Raji (cell line): ENCODE data around the gene SPATA22.

Source experiments
- POLR2A ChIP-seq: IDR thresholded peaks from 2 replicates; pipeline ENCODE4 v1.6.1; 2011; ENCODE audit warnings: low read depth, low read length, control low read depth; ENCODE audit not compliant: insufficient read depth

The SPATA22 gene

DNA sequence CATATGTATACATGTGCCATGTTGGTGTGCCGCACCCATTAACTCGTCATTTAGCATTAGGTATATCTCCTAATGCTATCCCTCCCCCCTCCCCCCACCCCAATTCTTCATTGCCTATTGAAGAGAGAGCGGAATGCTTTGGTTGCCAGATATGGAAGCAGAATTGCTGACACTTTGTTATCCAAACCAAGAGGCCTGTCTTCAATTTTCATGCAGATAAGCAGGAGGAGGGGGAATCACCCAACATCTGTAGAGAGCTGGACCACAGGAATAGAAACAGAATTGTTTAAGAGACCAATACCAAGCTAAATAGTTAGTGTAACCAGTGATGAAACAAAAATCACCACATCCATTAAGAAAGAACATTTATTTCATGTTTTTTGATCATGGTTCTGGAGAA lies 11.2 kb upstream of the SPATA22 start:
- no peak for TF ChIP-seq POLR2A

DNA sequence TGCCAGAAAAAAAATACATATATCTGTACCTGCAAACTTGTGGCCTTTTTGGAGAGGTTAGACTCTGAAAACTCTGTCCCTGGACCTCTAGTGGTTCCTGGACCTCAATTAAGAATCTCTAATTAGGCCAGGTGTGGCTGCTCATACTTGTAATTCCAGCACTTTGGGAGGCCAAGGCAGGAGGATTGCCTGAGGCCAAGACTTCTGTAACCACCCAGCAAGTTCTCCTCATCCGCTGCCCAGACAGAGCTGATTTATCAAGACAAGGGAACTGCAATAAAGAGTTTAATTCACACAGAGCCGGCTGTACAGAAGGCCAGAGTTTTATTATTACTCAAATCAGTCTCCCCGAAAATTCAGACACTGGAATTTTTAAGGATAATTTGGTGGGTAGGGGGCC lies 8.4 kb upstream of the SPATA22 start:
- TF ChIP-seq POLR2A: no peak

DNA sequence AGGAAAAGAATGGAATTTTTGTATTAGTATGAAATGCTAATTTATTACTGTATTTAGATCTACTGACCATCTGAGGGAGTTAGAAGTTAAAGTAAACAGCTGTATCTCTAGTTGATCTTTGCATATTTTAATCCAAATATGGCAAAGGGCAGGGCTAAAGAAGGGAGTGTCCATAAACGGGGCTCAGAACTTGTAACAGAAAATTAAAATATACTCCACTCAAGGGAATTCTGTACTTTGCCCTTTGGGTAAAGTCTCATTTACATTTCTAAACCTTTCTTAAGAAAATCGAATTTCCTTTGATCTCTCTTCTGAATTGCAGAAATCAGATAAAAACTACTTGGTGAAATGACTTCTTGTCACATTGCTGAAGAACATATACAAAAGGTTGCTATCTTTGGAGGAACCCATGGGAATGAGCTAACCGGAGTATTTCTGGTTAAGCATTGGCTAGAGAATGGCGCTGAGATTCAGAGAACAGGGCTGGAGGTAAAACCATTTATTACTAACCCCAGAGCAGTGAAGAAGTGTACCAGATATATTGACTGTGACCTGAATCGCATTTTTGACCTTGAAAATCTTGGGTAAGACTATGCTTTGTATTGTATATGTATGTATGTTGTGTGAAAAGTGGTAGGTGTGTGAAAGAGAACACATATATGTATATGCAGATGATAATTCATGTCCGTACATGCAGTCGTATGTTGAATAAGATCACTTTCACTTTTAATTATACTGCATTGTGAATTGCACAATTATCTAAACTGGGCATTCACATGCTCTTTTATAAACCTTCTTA lies 4.4 kb upstream of the SPATA22 start, which contains the start of gene ASPA:
ASPA (plus strand) TSS at position 186 of the 799 bp plus-strand sequence; CDS start at position 349, 163 bp downstream.
- no peak for TF ChIP-seq POLR2A

DNA sequence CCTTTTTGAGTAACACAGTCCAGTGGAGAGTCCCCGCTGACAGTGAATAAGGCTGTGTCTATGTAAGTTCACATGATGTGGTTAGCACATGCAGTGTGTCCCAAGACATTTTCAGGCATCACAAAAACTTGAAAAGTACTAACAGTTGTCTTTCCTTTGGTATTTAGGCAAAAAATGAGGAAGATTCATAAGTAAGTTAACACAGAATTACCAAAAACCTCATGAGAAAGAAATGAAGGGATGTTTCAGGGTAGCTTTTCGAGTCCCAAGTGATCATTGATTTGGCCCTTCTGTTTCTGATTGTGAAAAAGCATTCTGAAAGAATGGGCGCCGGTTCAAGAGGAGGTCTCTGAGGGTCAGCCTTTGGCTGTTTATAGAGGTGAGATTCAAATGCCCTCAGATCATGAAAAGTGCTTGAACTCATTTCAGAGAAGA lies 3.6 kb upstream of the SPATA22 start:
- TF ChIP-seq POLR2A: no peak

DNA sequence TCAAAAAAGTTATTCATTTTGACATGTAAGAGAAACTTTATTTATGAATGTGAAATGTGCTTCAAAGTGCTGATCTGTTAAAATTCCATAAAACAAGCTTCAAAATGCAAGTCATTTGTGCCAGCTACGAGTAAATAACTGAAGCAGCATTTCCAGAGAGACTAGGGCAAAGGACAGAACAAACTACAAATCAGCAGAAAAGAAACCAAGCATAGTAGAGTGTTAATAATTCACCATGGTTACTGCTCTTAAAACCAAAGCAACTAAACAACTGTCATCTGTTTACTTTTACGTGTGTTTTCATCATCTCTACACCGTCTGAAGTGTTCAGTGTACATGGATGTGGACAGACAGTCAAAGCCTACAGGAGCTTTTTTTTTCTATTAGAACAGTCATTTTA lies 2.6 kb upstream of the SPATA22 start:
- TF ChIP-seq POLR2A: no peak

DNA sequence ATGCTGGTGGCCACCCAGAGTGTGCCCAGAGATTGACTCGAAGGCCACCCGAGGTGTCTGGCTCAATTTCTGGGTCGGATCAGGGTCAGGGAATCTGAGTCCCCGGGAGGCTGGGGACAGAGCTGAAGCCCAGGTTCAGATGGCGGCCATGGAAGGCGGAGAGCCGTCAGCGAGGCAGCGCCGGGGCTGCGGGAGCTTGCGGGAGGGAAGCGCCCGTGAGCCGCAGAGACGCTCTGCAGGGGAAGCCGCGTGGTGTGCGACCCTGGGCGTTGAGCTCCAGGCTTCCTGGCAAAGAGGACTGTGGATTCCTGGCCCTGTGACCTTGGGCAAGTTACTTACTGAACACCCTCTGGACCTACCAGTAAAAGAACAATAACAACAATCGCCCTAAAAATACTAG lies 518 bp upstream of the SPATA22 start:
- TF ChIP-seq POLR2A: no peak

DNA sequence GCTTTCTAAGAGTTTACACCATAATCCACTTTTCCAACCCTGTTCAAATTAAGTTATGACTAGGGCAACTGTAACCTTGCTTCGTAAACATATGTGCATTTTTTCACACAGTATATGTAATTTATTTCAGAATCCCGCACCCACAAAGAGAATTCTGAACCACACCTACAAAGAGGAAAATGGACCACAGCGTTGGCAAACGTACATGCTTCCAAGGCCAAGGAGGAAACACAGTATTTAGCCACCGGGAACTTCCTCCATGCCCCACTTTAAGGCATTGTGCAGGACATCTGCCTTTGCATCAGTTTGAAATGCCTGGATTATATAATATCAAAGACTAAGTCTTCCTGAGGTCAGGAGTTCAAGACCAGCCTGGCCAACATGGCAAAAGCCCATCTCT lies 2.1 kb downstream of the SPATA22 start:
- TF ChIP-seq POLR2A: no peak

DNA sequence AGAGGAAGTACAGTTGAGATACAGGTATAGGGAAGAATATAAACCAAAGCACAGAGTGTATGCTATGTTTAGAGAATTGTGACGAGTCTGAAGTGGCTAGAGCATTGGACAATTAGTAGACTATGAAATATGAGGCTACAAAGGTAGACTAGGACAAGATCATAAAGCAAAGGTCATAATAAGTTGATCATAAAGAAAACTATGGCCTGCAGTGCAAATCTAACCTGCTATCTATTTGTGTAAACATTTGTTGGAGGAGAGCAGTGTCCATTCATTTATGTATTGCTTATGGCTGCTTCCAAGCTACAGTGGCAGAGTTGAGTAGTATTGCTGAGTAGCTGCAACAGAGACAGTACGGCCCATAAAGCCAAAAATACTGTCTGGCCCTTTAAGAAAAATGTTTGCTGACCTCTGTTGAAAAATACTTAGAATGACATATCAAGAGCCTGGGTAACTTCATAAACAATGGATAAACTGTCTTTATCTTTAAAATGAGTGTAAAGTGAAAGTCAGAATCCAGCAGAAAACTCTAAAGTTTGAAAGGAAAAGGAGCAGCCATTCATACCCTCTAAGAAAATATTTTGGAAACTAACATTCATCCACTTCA lies 23.5 kb downstream of the SPATA22 start:
- TF ChIP-seq POLR2A: no peak

DNA sequence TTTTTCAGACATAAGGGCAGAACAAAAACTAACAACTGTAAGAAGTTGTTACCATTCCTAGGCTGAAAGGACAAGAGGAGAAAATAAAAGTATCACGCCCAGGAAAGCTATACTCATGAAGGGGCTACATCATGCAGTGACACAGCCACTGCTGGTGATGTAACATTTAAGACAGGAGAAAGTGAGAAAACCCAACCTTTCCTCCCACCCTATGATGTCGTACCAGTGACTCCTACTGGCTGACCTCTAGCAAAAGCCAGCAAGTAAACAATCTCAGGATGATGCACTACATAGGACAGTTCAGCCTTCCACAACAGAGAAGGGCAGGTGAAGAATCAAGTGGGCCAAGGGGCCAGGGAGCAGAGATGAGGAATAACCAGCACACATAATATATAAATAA lies 24.0 kb downstream of the SPATA22 start:
- no peak for TF ChIP-seq POLR2A

DNA sequence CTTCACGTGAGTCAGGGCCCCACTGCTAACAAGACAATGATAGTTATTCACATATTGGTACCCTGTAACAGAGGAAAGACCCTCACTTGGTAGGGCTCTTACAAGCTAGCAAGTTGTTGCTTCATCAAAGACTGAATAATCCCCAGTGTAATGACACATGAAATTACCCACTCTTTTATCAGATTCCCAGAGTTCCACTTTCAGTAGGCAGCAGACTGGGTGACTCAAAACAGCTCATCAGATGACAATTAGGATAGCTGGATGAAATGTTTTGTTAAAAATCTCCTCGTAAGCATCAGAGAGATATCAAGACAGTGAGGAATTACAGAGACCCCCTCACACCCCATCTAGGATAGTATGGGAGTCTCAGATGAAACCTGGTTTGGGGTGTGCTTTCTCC lies 31.2 kb downstream of the SPATA22 start:
- no peak for TF ChIP-seq POLR2A

DNA sequence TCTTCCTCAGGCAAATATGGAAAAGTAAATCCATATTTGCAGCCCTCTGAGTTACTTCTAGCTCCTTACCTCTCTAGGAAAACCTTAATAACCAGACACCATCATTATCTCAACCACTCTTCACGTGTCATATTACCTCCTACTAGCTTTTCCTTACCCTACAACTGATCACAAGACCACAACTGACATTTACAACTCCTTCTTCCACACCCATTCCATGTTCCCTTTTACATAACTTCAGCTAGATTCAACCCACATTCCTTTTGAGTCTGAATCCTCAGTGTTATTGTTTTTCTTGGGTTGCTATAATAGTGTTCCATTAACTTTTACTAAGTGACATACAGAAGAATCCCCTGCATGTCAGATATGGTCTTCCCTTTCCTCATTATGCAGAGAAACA lies 33.3 kb downstream of the SPATA22 start:
- no peak for TF ChIP-seq POLR2A

DNA sequence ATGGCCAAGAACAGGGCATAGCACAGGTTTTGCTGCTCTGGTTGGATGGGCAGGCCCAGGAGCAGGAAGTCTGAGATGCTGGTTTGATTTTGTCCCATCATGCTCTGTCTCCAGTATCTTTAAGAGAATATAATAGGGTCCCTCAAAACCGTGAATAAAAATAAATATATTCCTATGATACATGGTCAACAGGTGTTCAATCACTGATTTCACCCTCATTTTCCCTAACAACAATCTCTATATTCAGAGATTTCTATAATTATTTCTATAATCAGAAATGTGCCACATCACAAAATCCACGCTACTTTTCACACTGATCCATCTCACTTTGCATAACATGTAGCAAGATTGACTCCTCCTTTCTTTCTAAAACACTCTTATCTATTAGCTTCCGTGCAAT lies 37.9 kb downstream of the SPATA22 start, which contains the start of gene OR1E2:
OR1E2 (minus strand) TSS at position 101 of the 400 bp plus-strand sequence; CDS start at position 101, 0 bp downstream.
- no peak for TF ChIP-seq POLR2A

DNA sequence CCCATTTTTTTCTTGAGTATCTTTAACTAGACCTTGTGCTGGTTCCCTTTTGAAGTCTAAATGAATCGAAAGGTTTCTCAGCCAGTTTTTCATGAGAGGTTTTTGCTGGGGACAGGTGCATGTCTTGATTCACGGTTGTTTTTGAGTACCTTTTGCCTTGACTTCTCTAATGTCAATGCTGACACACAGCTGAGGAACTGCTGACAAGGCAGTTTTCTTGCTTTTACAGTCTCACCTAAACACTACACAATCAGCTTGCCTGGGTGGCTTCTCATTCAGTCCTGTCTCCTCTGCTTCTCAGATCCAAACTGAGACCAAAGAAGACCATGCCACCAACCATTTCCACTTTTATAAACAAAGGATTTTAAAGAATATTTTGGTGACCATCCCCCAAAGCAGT lies 53.4 kb downstream of the SPATA22 start:
- no peak for TF ChIP-seq POLR2A

DNA sequence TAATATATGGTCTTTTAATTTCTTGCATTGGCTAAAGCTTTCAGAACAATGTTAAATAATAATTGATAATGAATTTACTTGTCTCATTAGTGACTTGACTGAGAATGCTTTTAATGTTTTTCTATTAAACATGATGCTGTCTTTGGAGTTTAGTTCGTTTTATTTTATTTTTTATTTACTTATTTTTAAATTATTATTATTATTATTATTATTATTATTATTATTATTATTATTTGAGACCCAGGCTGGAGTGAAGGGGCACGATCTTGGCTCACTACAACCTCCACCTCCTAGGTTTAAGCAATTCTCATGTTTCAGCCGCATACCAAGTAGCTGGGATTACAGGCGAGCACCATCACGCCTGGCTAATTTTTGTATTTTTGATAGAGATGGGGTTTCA lies 56.0 kb downstream of the SPATA22 start:
- TF ChIP-seq POLR2A: no peak

DNA sequence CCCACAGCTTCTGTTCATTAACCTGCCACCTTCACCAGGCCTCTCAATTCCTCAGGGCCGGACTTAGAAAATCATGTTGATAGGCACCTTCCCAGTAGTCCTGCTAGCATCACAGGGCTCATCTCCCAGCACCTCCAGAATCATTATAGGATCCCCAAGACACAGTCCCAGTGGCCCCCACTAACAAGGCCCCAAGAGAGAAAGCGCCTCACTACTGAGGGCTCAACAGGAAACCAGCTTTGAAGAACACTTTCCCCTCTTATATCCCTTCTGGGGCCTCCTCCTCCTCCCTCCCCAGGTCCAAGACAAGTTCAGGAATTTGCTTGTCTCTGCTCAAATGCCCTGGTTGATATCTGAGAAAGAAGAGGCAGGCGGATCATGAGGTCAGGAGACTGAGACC lies 60.5 kb downstream of the SPATA22 start, which contains the start of gene OR3A3:
OR3A3 (plus strand) TSS at position 301 of the 400 bp plus-strand sequence.
- no peak for TF ChIP-seq POLR2A

DNA sequence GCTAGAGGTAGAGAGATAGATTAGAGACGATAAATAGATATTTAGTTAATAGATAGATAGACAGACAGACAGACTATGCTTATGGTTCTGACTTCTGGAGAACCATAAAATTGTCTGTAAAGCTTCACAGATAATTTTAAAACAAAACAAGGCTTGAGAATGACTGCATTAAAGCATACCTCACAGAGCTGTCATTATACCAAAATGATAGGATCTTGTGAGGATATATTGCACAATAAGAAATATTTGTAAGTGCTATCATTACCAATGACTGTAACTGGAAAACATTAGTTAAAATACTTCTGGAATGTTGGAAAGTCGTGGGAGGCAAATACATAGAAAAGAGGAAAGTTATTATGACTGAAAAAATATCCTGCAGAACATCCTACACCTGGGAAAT lies 69.8 kb downstream of the SPATA22 start:
- TF ChIP-seq POLR2A: no peak
